DOHH2 (cell line): ENCODE data around the gene HBE1.

ENCODE experiments used
- H3F3A ChIP-seq: fragments of 200-600 bp; sonication (generic), shearing (Covaris generic); 2 replicates; pipeline ENCODE4 v1.6.0; 2016; ENCODE audit warnings: antibody characterized with exemption, mild to moderate bottlenecking; ENCODE audit not compliant: control insufficient read depth, insufficient read depth
- H3K27ac ChIP-seq: fragments of 200-600 bp; sonication (generic); 2 replicates; pipeline ENCODE4 v1.5.1; 2014; ENCODE audit warnings: low read depth, mild to moderate bottlenecking, low read length, moderate library complexity
- H3K27me3 ChIP-seq: fragments of 200-600 bp; sonication (generic); 2 replicates; pipeline ENCODE4 v1.6.1; 2014; ENCODE audit warnings: mild to moderate bottlenecking, low read length, mixed read lengths; ENCODE audit not compliant: control insufficient read depth
- H3K36me3 ChIP-seq: fragments of 200-600 bp; sonication (generic); 2 replicates; pipeline ENCODE4 v1.6.1; 2014; ENCODE audit warnings: mild to moderate bottlenecking, low read length, moderate library complexity, mixed read lengths; ENCODE audit not compliant: control insufficient read depth
- H3K4me1 ChIP-seq: fragments of 200-600 bp; sonication (generic); 2 replicates; pipeline ENCODE4 v1.6.1; 2014; ENCODE audit warnings: mild to moderate bottlenecking, low read length, mixed read lengths; ENCODE audit not compliant: control insufficient read depth
- H3K4me2 ChIP-seq: fragments of 200-600 bp; sonication (generic); 2 replicates; pipeline ENCODE4 v1.6.0; 2014; ENCODE audit warnings: mild to moderate bottlenecking, low read length, moderate library complexity
- H3K4me3 ChIP-seq: fragments of 200-600 bp; sonication (generic); 2 replicates; pipeline ENCODE4 v1.5.1; 2014; ENCODE audit warnings: mild to moderate bottlenecking, low read length, mixed read lengths
- H3K79me2 ChIP-seq: fragments of 200-600 bp; sonication (generic); 2 replicates; pipeline ENCODE4 v1.6.1; 2014; ENCODE audit warnings: mild to moderate bottlenecking, low read length, mixed read lengths; ENCODE audit not compliant: control insufficient read depth
- H3K9me2 ChIP-seq: fragments of 200-600 bp; sonication (generic); replicated peaks from 2 replicates; pipeline ENCODE4 v1.6.1; 2014; ENCODE audit warnings: mild to moderate bottlenecking, low read length, mixed read lengths; ENCODE audit not compliant: control insufficient read depth
- H3K9me3 ChIP-seq: fragments of 200-600 bp; sonication (generic); 2 replicates; pipeline ENCODE4 v1.6.1; 2014; ENCODE audit warnings: antibody characterized with exemption, low read length, mixed read lengths; ENCODE audit not compliant: control insufficient read depth, insufficient read depth
- H4K20me1 ChIP-seq: fragments of 200-600 bp; sonication (generic); 2 replicates; pipeline ENCODE4 v1.6.0; 2014; ENCODE audit warnings: low read depth, mild to moderate bottlenecking, antibody characterized with exemption, low read length, moderate library complexity; ENCODE audit not compliant: control insufficient read depth, insufficient read depth
- EZH2phosphoT487 ChIP-seq: fragments of 200-600 bp; sonication (generic); IDR thresholded peaks from 2 replicates; pipeline ENCODE4 v1.6.1; 2017; ENCODE audit warnings: borderline replicate concordance, mild to moderate bottlenecking, antibody characterized with exemption, low read length, moderate library complexity, mixed read lengths
- TF ChIP-seq, protein P1 (sequence below): fragments of 200-600 bp; sonication (generic); IDR thresholded peaks from one replicate; pipeline ENCODE4 v1.5.1; 2014; ENCODE audit warnings: antibody characterized with exemption, mild to moderate bottlenecking, low read depth, low read length; ENCODE audit not compliant: poor library complexity, severe bottlenecking

The HBE1 gene

DNA sequence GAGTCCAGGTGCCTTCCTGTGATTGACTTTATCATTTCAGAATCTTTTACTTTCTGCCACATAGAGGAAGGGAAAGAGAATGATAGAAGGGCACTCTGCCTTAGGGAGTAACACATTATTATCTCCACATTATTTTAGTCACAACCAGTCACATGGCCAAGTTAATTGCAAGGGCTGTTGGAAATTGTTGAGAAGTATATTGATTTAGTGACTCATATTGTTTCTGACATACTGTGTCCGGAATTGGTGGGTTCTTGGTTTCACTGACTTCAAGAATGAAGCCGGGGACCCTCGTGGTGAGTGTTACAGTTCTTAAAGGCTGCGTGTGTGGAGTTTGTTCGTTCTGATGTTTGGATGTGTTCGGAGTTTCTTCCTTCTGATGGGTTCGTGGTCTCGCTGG is 23.3 kb upstream of the HBE1 start:
- no peak overlapping the region for H3K27ac ChIP-seq
- TF ChIP-seq, protein P1, sequence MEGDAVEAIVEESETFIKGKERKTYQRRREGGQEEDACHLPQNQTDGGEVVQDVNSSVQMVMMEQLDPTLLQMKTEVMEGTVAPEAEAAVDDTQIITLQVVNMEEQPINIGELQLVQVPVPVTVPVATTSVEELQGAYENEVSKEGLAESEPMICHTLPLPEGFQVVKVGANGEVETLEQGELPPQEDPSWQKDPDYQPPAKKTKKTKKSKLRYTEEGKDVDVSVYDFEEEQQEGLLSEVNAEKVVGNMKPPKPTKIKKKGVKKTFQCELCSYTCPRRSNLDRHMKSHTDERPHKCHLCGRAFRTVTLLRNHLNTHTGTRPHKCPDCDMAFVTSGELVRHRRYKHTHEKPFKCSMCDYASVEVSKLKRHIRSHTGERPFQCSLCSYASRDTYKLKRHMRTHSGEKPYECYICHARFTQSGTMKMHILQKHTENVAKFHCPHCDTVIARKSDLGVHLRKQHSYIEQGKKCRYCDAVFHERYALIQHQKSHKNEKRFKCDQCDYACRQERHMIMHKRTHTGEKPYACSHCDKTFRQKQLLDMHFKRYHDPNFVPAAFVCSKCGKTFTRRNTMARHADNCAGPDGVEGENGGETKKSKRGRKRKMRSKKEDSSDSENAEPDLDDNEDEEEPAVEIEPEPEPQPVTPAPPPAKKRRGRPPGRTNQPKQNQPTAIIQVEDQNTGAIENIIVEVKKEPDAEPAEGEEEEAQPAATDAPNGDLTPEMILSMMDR = no peak
- no peak for TF ChIP-seq EZH2phosphoT487
- H3K4me2 ChIP-seq = no peak overlapping the region
- H3K4me3 ChIP-seq = no peak overlapping the region
- no peaks in the 10 kb centered on the region for H3K27me3 ChIP-seq
- no peaks in the 10 kb centered on the region for H3F3A ChIP-seq
- H4K20me1 ChIP-seq = no peaks in the 10 kb centered on the region
- H3K9me3 ChIP-seq = no peaks in the 10 kb centered on the region
- H3K79me2 ChIP-seq = no peaks in the 10 kb centered on the region
- H3K36me3 ChIP-seq = no peaks in the 10 kb centered on the region
- no peaks in the 10 kb centered on the region for H3K4me1 ChIP-seq
- no peaks in the 10 kb centered on the region for H3K9me2 ChIP-seq

DNA sequence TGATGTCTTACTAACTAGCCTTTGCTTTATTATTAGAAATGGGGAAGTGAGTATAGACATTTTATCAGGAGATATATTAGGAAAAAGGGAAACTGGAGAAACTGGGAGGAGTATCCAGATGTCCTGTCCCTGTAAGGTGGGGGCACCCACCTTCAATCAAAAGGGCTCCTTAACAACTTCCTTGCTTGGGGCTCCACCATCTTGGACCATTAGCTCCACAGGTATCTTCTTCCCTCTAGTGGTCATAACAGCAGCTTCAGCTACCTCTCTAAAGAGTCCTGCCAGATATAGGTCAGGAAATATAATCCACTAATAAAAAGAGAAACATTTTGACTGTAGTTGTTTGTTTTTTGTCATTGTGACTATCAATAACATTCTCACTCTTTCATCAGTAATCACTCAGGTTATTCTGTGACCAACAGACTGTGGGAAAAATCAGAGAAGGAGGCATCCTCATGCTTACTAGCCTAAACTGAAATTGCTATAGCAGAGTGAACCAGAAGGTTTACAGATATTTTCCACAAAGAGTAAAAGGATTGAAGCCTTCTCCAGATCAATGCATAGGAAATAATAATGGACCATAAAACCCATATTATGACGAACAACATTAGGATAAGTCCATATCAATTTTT is 21.6 kb upstream of the HBE1 start:
- no peak for TF ChIP-seq EZH2phosphoT487
- TF ChIP-seq, protein P1 = peak; percentile 46
- Histone ChIP-seq H3K36me3 (no peaks in the 10 kb centered on the region), H3F3A (no peaks in the 10 kb centered on the region), H3K27ac (no peak overlapping the region), H3K9me3 (no peaks in the 10 kb centered on the region), H3K27me3 (no peaks in the 10 kb centered on the region), H3K9me2 (no peaks in the 10 kb centered on the region), H3K4me2 (no peak overlapping the region), H3K79me2 (no peaks in the 10 kb centered on the region), H3K4me3 (no peak overlapping the region), H3K4me1 (no peaks in the 10 kb centered on the region), H4K20me1 (no peaks in the 10 kb centered on the region)

DNA sequence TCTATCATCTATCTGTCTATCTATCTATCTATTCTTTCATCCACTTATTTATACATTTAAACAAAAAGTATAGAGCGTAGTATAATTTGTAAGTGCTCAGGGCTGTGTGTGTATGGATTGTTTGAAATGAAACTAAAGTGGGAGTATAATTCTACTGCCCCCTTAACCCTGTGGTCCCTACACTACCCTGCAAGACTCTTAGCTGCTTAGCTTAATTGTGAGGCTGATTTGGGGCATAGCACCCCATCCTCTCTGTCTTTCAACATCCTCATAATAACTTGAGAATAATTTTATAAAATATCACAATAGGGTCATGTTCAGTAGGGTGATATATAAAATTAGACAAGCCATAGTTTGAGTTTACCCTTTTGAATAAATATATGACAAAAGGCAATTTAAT is 20.4 kb upstream of the HBE1 start:
- no peak overlapping the region for H3K27ac ChIP-seq

More for the DNA sequence above, 20.4 kb upstream of the HBE1 start:
- no peaks in the 10 kb centered on the region for H3K27me3 ChIP-seq
- H4K20me1 ChIP-seq = no peaks in the 10 kb centered on the region
- H3K4me3 ChIP-seq = no peak overlapping the region
- no peaks in the 10 kb centered on the region for H3K79me2 ChIP-seq
- H3K9me2 ChIP-seq = no peaks in the 10 kb centered on the region
- TF ChIP-seq, protein P1 = no peak
- TF ChIP-seq EZH2phosphoT487 = no peak
- H3K4me1 ChIP-seq = no peaks in the 10 kb centered on the region
- H3K4me2 ChIP-seq = no peak overlapping the region
- no peaks in the 10 kb centered on the region for H3K9me3 ChIP-seq
- no peaks in the 10 kb centered on the region for H3F3A ChIP-seq
- no peaks in the 10 kb centered on the region for H3K36me3 ChIP-seq
